H1 (cell line): ENCODE measurements around the gene ADARB2.

Experiments
- CHD1 ChIP-seq: IDR thresholded peaks from 2 replicates; pipeline ENCODE4 v1.6.1; 2012; ENCODE audit warnings: low read depth, low read length, improper control_type of control experiment
- CTCF ChIP-seq, 3 experiments: IDR thresholded peaks; 1 replicate in 2 of 3; 2 replicates in 1 of 3; pipeline versions ENCODE4 v1.5.1 to v1.6.1; 2011; ENCODE audit warnings: low read length in 3 of 3, mild to moderate bottlenecking in 3 of 3, inconsistent platforms in 2 of 3, low read depth in 1 of 3, moderate library complexity in 1 of 3; ENCODE audit not compliant: insufficient read depth in 1 of 3; ENCODE audit errors: control extremely low read depth in 1 of 3
- EP300 ChIP-seq, 2 experiments: IDR thresholded peaks; 1 replicate in 1 of 2; 2 replicates in 1 of 2; pipeline ENCODE4 v1.6.1; 2011 to 2012; ENCODE audit warnings: low read depth in 2 of 2, low read length in 2 of 2, mild to moderate bottlenecking in 2 of 2, borderline replicate concordance in 1 of 2, inconsistent platforms in 1 of 2, moderate library complexity in 1 of 2
- EZH2 ChIP-seq: fragments of 200-600 bp; sonication (generic); IDR thresholded peaks from 2 replicates; pipeline ENCODE4 v1.7.1; 2012; ENCODE audit warnings: low read depth, mild to moderate bottlenecking, moderate library complexity, low read length, inconsistent platforms; ENCODE audit not compliant: severe bottlenecking
- HDAC2 ChIP-seq, 2 experiments: fragments of 300-600 bp in 1 of 2; sonication (generic) in 1 of 2; IDR thresholded peaks; 2 replicates each; pipeline ENCODE4 v1.6.1; 2011 to 2012; ENCODE audit warnings: low read depth in 2 of 2, low read length in 2 of 2, mild to moderate bottlenecking in 2 of 2, moderate library complexity in 2 of 2, borderline replicate concordance in 1 of 2, inconsistent platforms in 1 of 2
- JUN ChIP-seq: IDR thresholded peaks from 2 replicates; pipeline ENCODE4 v1.6.1; 2011; ENCODE audit warnings: low read depth, mild to moderate bottlenecking, improper control_type of control experiment, low read length
- MAX ChIP-seq: IDR thresholded peaks from 2 replicates; pipeline ENCODE4 v1.6.1; 2012; ENCODE audit warnings: inconsistent platforms
- POLR2A ChIP-seq, 2 experiments: IDR thresholded peaks; 1 replicate in 1 of 2; 2 replicates in 1 of 2; pipeline ENCODE4 v1.6.1; 2011; ENCODE audit warnings: low read depth in 2 of 2, low read length in 2 of 2, mild to moderate bottlenecking in 2 of 2; ENCODE audit errors: control extremely low read depth in 1 of 2
- RXRA ChIP-seq: IDR thresholded peaks from 2 replicates; pipeline ENCODE4 v1.6.1; 2011; ENCODE audit warnings: low read depth, mild to moderate bottlenecking, low read length, moderate library complexity; ENCODE audit not compliant: insufficient read depth
- SIN3A ChIP-seq, 2 experiments: IDR thresholded peaks in 1 of 2; conservative IDR thresholded peaks in 1 of 2; 2 replicates each; pipeline ENCODE4 v1.6.1; 2011 to 2012; ENCODE audit warnings: low read length in 2 of 2, improper control_type of control experiment in 1 of 2, low read depth in 1 of 2, mild to moderate bottlenecking in 1 of 2
- TAF1 ChIP-seq: IDR thresholded peaks from 2 replicates; pipeline ENCODE4 v1.6.1; 2011; ENCODE audit warnings: mild to moderate bottlenecking, low read depth, low read length
- TEAD4 ChIP-seq: IDR thresholded peaks from 2 replicates; pipeline ENCODE4 v1.6.1; 2012; ENCODE audit warnings: low read depth, low read length, inconsistent platforms, mixed read lengths
- USF2 ChIP-seq: IDR thresholded peaks from 2 replicates; pipeline ENCODE4 v1.6.1; 2011; ENCODE audit warnings: low read length, improper control_type of control experiment

- no peak for TF ChIP-seq CTCF (IDR thresholded peaks at IDR 0.05; ENCODE audit: control extremely low read depth in 1 of 3, insufficient read depth in 1 of 3, low read depth in 1 of 3, low read length in 3 of 3)
- TF ChIP-seq SIN3A (conservative IDR thresholded peaks at IDR 0.05 in 1 of 2, IDR thresholded peaks at IDR 0.05 in 1 of 2; ENCODE audit: low read depth in 1 of 2, low read length in 2 of 2): no peak
- no peak for TF ChIP-seq POLR2A (IDR thresholded peaks at IDR 0.05; ENCODE audit: control extremely low read depth in 1 of 2, low read depth in 2 of 2, low read length in 2 of 2)
- TF ChIP-seq USF2: no peak
- no peak for TF ChIP-seq CHD1
- no peak for TF ChIP-seq TAF1
- TF ChIP-seq JUN: no peak
- no peak for TF ChIP-seq RXRA
- TF ChIP-seq EP300 (IDR thresholded peaks at IDR 0.05; ENCODE audit: borderline replicate concordance in 1 of 2, low read depth in 2 of 2, low read length in 2 of 2): no peak
- TF ChIP-seq TEAD4: no peak
- TF ChIP-seq MAX: no peak
- no peak for TF ChIP-seq HDAC2 (IDR thresholded peaks at IDR 0.05; ENCODE audit: borderline replicate concordance in 1 of 2, low read depth in 2 of 2, low read length in 2 of 2)
- TF ChIP-seq EZH2: no peak
Observed at GRCh38 chr10:1203216-1203615, 534.1 kb downstream of the ADARB2 start.
